HepG2 (cell line): ENCODE data around the gene CAMTA2. TPM values are rescaled to one million over a fixed set of nuclear protein-coding genes. Genes with fewer than 3 reads are reported as not detected.
A peak's percentile ranks its signal among the peaks of the same experiment; 100 is the strongest.

Experiments
- BHLHE40 ChIP-seq: IDR thresholded peaks from 2 replicates; pipeline ENCODE4 v1.6.1; 2011; ENCODE audit warnings: low read length, improper control_type of control experiment
- DR1 ChIP-seq: sonication (generic); formaldehyde crosslinking; IDR thresholded peaks from 2 replicates; pipeline ENCODE4 v1.8.0; 2021; ENCODE audit warnings: mild to moderate bottlenecking, missing genetic modification reagents, inconsistent platforms
- EEA1 ChIP-seq: sonication (generic); formaldehyde crosslinking; IDR thresholded peaks from 2 replicates; pipeline ENCODE4 v1.5.1; 2020; ENCODE audit warnings: mild to moderate bottlenecking, missing genetic modification reagents, borderline replicate concordance
- KAT7 ChIP-seq: IDR thresholded peaks from 2 replicates; pipeline ENCODE4 v1.6.1; 2018; ENCODE audit warnings: borderline replicate concordance, missing compliant biosample characterization
- KDM2A ChIP-seq: sonication (generic); formaldehyde crosslinking; IDR thresholded peaks from 2 replicates; pipeline ENCODE4 v1.4.0; 2020; ENCODE audit warnings: low read depth, missing genetic modification reagents, borderline replicate concordance
- MED13 ChIP-seq: sonication (generic); formaldehyde crosslinking; IDR thresholded peaks from 2 replicates; pipeline ENCODE4 v1.5.0; 2020; ENCODE audit warnings: missing genetic modification reagents
- MIER2 ChIP-seq: IDR thresholded peaks from 2 replicates; pipeline ENCODE4 v1.6.1; 2016; ENCODE audit warnings: missing biosample characterization, missing genetic modification reagents
- MXD4 ChIP-seq: IDR thresholded peaks from 2 replicates; pipeline ENCODE4 v1.6.1; 2016; ENCODE audit warnings: mild to moderate bottlenecking, missing biosample characterization, missing genetic modification reagents
- NFE2 ChIP-seq: sonication (generic); formaldehyde crosslinking; IDR thresholded peaks from 2 replicates; pipeline ENCODE4 v1.4.0; 2020; ENCODE audit warnings: missing genetic modification reagents
- RCOR2 ChIP-seq: IDR thresholded peaks from 2 replicates; pipeline ENCODE4 v1.6.1; 2016; ENCODE audit warnings: missing biosample characterization, missing genetic modification reagents
- RFXAP ChIP-seq: sonication (generic); formaldehyde crosslinking; IDR thresholded peaks from 2 replicates; pipeline ENCODE4 v1.4.0; 2020; ENCODE audit warnings: missing genetic modification reagents, borderline replicate concordance
- SIN3B ChIP-seq: fragments of 150-350 bp; IDR thresholded peaks from 2 replicates; pipeline ENCODE4 v1.6.1; 2014; ENCODE audit warnings: low read length
- SNRNP70 ChIP-seq: fragments of 200-400 bp; formaldehyde crosslinking; IDR thresholded peaks from 2 replicates; pipeline ENCODE4 v1.6.1; 2017; ENCODE audit warnings: mild to moderate bottlenecking, low read depth, low read length, moderate library complexity
- SPEN ChIP-seq: sonication (generic); formaldehyde crosslinking; IDR thresholded peaks from 2 replicates; pipeline ENCODE4 v1.5.1; 2020; ENCODE audit warnings: low read depth, mild to moderate bottlenecking, missing genetic modification reagents
- SRY ChIP-seq: sonication (generic); formaldehyde crosslinking; IDR thresholded peaks from 2 replicates; pipeline ENCODE4 v1.8.0; 2022; ENCODE audit warnings: mild to moderate bottlenecking, missing genetic modification reagents
- ZBTB7B ChIP-seq: sonication (generic); formaldehyde crosslinking; IDR thresholded peaks from 2 replicates; pipeline ENCODE4 v1.4.0; 2020; ENCODE audit warnings: missing genetic modification reagents
- ZNF143 ChIP-seq: sonication (generic); formaldehyde crosslinking; IDR thresholded peaks from 2 replicates; pipeline ENCODE4 v1.4.0; 2020; ENCODE audit warnings: missing genetic modification reagents
- ZNF337 ChIP-seq: sonication (generic); formaldehyde crosslinking; IDR thresholded peaks from 2 replicates; pipeline ENCODE4 v1.5.1; 2020; ENCODE audit warnings: missing genetic modification reagents, low read depth, mild to moderate bottlenecking, borderline replicate concordance
- ZNF543 ChIP-seq: sonication (generic); formaldehyde crosslinking; IDR thresholded peaks from 2 replicates; pipeline ENCODE4 v1.4.0; 2020; ENCODE audit warnings: mild to moderate bottlenecking, missing genetic modification reagents
- ZNF614 ChIP-seq: IDR thresholded peaks from 2 replicates; pipeline ENCODE4 v1.6.1; 2018; ENCODE audit warnings: missing biosample characterization, missing genetic modification reagents, inconsistent platforms, borderline replicate concordance
- ZNF816 ChIP-seq: sonication (generic); formaldehyde crosslinking; IDR thresholded peaks from 2 replicates; pipeline ENCODE4 v1.8.0; 2022; ENCODE audit warnings: missing genetic modification reagents, mild to moderate bottlenecking, borderline replicate concordance
- polyA plus RNA-seq, 8 experiments: library from polyadenylated mRNA; depleted of rRNA in 3 of 8; stranded (reverse) in 7 of 8; unstranded in 1 of 8; fragments of >200 nt; fragmentation: Illumina TruSeq in 4 of 8; extraction: Trizol in 4 of 8; gene quantifications; 2 replicates each; pipeline versions ENCODE4 v1.2.1 to v1.2.3, GENCODE V29; 2011 to 2016; ENCODE audit warnings: low read depth in 4 of 8, missing spikeins in 1 of 8, mixed read lengths in 1 of 8; ENCODE audit not compliant: insufficient read depth in 1 of 8
- total RNA-seq, 5 experiments: library from RNA; depleted of rRNA; stranded (reverse); fragments of >200 nt; fragmentation: Illumina TruSeq; extraction: Trizol; gene quantifications; 2 replicates each; pipeline ENCODE4 v1.2.3, GENCODE V29; 2016; ENCODE audit warnings: low read depth in 1 of 5
- TF ChIP-seq, protein P1 (sequence below): sonication (generic); formaldehyde crosslinking; IDR thresholded peaks from 2 replicates; pipeline ENCODE4 v1.5.1; 2020; ENCODE audit warnings: mild to moderate bottlenecking, moderate library complexity, missing genetic modification reagents
- TF ChIP-seq, protein P2 (sequence below): sonication (generic); formaldehyde crosslinking; IDR thresholded peaks from 2 replicates; pipeline ENCODE4 v1.5.0; 2020; ENCODE audit warnings: mild to moderate bottlenecking, missing genetic modification reagents, moderate library complexity
- TF ChIP-seq, protein P3 (sequence below): IDR thresholded peaks from 2 replicates; pipeline ENCODE4 v1.6.1; 2018; ENCODE audit warnings: missing genetic modification reagents
- TF ChIP-seq, protein P4 (sequence below): sonication (generic); formaldehyde crosslinking; IDR thresholded peaks from 2 replicates; pipeline ENCODE4 v1.4.0; 2020; ENCODE audit warnings: missing genetic modification reagents

CAMTA2 gene
- total and polyA plus RNA-seq, 2 of the 13 experiments (the other 11 are each of a cell fraction or from before 2014, with no cell fraction given) = 4.1 to 7.1 TPM

DNA sequence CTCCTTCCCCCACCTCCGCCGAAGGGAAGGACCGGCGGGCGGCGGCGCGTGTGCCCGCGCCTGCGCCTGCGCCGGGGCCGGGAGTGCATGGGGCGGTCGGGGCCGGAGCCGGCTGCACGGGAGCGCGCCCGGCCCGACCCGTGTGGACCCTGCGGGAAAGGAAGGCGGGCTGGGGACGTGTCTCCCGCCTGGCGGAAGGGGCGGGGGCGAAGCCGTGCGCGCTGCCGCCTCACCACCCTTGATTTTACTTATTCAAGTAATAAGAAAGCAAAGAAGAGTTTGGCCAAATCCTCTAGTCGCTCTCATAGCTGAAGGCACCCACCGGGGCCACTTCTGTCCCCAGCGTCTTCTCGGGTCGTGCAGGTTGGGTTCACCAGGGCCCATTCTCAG, 38.5 kb downstream of the CAMTA2 start (continued):
- TF ChIP-seq RFXAP = no peak
- TF ChIP-seq, protein P1, sequence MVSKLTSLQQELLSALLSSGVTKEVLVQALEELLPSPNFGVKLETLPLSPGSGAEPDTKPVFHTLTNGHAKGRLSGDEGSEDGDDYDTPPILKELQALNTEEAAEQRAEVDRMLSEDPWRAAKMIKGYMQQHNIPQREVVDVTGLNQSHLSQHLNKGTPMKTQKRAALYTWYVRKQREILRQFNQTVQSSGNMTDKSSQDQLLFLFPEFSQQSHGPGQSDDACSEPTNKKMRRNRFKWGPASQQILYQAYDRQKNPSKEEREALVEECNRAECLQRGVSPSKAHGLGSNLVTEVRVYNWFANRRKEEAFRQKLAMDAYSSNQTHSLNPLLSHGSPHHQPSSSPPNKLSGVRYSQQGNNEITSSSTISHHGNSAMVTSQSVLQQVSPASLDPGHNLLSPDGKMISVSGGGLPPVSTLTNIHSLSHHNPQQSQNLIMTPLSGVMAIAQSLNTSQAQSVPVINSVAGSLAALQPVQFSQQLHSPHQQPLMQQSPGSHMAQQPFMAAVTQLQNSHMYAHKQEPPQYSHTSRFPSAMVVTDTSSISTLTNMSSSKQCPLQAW (CRISPR knock-in tag) = no peak
- TF ChIP-seq, protein P2, sequence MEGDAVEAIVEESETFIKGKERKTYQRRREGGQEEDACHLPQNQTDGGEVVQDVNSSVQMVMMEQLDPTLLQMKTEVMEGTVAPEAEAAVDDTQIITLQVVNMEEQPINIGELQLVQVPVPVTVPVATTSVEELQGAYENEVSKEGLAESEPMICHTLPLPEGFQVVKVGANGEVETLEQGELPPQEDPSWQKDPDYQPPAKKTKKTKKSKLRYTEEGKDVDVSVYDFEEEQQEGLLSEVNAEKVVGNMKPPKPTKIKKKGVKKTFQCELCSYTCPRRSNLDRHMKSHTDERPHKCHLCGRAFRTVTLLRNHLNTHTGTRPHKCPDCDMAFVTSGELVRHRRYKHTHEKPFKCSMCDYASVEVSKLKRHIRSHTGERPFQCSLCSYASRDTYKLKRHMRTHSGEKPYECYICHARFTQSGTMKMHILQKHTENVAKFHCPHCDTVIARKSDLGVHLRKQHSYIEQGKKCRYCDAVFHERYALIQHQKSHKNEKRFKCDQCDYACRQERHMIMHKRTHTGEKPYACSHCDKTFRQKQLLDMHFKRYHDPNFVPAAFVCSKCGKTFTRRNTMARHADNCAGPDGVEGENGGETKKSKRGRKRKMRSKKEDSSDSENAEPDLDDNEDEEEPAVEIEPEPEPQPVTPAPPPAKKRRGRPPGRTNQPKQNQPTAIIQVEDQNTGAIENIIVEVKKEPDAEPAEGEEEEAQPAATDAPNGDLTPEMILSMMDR (CRISPR knock-in tag) = no peak
- TF ChIP-seq NFE2 (CRISPR knock-in tag) = no peak
- TF ChIP-seq ZNF143 (CRISPR knock-in tag) = no peak
- TF ChIP-seq ZBTB7B (CRISPR knock-in tag) = no peak; the same call in 1 of the 2 replicates
- no peak for TF ChIP-seq RCOR2 (CRISPR knock-in tag)
- TF ChIP-seq MXD4 (CRISPR knock-in tag) = no peak
- no peak for TF ChIP-seq MIER2
- 0 out of 2 replicates have a peak, but pooled peaks have one; percentile 4 for TF ChIP-seq MED13
- 0 out of 2 replicates have a peak, but pooled peaks have one; percentile 16 for TF ChIP-seq BHLHE40
- no peak for TF ChIP-seq KAT7 (CRISPR knock-in tag)
- no peak for TF ChIP-seq KDM2A
- TF ChIP-seq ZNF337 (CRISPR knock-in tag) = no peak
- no peak for TF ChIP-seq SPEN (CRISPR knock-in tag)
- TF ChIP-seq ZNF816 (CRISPR knock-in tag) = no peak
- TF ChIP-seq EEA1 (CRISPR knock-in tag) = no peak
- no peak for TF ChIP-seq ZNF543
- TF ChIP-seq SRY (CRISPR knock-in tag) = no peak; the same call in 1 of the 2 replicates
- no peak for TF ChIP-seq DR1
- TF ChIP-seq ZNF614 (CRISPR knock-in tag) = no peak
- no peak for TF ChIP-seq SIN3B
- TF ChIP-seq, protein P3, sequence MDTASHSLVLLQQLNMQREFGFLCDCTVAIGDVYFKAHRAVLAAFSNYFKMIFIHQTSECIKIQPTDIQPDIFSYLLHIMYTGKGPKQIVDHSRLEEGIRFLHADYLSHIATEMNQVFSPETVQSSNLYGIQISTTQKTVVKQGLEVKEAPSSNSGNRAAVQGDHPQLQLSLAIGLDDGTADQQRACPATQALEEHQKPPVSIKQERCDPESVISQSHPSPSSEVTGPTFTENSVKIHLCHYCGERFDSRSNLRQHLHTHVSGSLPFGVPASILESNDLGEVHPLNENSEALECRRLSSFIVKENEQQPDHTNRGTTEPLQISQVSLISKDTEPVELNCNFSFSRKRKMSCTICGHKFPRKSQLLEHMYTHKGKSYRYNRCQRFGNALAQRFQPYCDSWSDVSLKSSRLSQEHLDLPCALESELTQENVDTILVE (CRISPR knock-in tag) = peak; percentile 8; the same call in 1 of the 2 replicates
- no peak for TF ChIP-seq SNRNP70
- TF ChIP-seq, protein P4, sequence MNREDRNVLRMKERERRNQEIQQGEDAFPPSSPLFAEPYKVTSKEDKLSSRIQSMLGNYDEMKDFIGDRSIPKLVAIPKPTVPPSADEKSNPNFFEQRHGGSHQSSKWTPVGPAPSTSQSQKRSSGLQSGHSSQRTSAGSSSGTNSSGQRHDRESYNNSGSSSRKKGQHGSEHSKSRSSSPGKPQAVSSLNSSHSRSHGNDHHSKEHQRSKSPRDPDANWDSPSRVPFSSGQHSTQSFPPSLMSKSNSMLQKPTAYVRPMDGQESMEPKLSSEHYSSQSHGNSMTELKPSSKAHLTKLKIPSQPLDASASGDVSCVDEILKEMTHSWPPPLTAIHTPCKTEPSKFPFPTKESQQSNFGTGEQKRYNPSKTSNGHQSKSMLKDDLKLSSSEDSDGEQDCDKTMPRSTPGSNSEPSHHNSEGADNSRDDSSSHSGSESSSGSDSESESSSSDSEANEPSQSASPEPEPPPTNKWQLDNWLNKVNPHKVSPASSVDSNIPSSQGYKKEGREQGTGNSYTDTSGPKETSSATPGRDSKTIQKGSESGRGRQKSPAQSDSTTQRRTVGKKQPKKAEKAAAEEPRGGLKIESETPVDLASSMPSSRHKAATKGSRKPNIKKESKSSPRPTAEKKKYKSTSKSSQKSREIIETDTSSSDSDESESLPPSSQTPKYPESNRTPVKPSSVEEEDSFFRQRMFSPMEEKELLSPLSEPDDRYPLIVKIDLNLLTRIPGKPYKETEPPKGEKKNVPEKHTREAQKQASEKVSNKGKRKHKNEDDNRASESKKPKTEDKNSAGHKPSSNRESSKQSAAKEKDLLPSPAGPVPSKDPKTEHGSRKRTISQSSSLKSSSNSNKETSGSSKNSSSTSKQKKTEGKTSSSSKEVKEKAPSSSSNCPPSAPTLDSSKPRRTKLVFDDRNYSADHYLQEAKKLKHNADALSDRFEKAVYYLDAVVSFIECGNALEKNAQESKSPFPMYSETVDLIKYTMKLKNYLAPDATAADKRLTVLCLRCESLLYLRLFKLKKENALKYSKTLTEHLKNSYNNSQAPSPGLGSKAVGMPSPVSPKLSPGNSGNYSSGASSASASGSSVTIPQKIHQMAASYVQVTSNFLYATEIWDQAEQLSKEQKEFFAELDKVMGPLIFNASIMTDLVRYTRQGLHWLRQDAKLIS (CRISPR knock-in tag) = no peak
